H1 (cell line): ENCODE data around the gene NCOA5. TPM values are rescaled to one million over a fixed set of nuclear protein-coding genes. Genes with fewer than 3 reads are reported as not detected.
A peak's percentile ranks its signal among the peaks of the same experiment; 100 is the strongest.

Experiments used
- CTCF ChIP-seq, 3 experiments: IDR thresholded peaks; 1 replicate in 2 of 3; 2 replicates in 1 of 3; pipeline versions ENCODE4 v1.5.1 to v1.6.1; 2011; ENCODE audit warnings: low read length in 3 of 3, mild to moderate bottlenecking in 3 of 3, inconsistent platforms in 2 of 3, low read depth in 1 of 3, moderate library complexity in 1 of 3; ENCODE audit not compliant: insufficient read depth in 1 of 3; ENCODE audit errors: control extremely low read depth in 1 of 3
- JUND ChIP-seq: IDR thresholded peaks from 2 replicates; pipeline ENCODE4 v1.6.1; 2011; ENCODE audit warnings: mild to moderate bottlenecking, improper control_type of control experiment, low read length
- NANOG ChIP-seq: IDR thresholded peaks from 2 replicates; pipeline ENCODE4 v1.6.1; 2011; ENCODE audit warnings: low read length, low read depth, mild to moderate bottlenecking, inconsistent platforms; ENCODE audit not compliant: insufficient read depth, poor library complexity, severe bottlenecking
- NRF1 ChIP-seq: IDR thresholded peaks from 2 replicates; pipeline ENCODE4 v1.6.1; 2011; ENCODE audit warnings: mild to moderate bottlenecking, low read depth, low read length, improper control_type of control experiment
- PHF8 ChIP-seq: fragments of 200-600 bp; sonication (generic); conservative IDR thresholded peaks from 2 replicates; pipeline ENCODE4 v1.7.1; 2012; ENCODE audit warnings: low read depth, mild to moderate bottlenecking, inconsistent platforms, low read length, moderate library complexity
- POLR2A ChIP-seq, 2 experiments: IDR thresholded peaks; 1 replicate in 1 of 2; 2 replicates in 1 of 2; pipeline ENCODE4 v1.6.1; 2011; ENCODE audit warnings: low read depth in 2 of 2, low read length in 2 of 2, mild to moderate bottlenecking in 2 of 2; ENCODE audit errors: control extremely low read depth in 1 of 2
- RAD21 ChIP-seq, 2 experiments: IDR thresholded peaks in 1 of 2; conservative IDR thresholded peaks in 1 of 2; 2 replicates each; pipeline ENCODE4 v1.6.1; 2011; ENCODE audit warnings: low read depth in 2 of 2, low read length in 2 of 2, improper control_type of control experiment in 1 of 2, inconsistent platforms in 1 of 2, mild to moderate bottlenecking in 1 of 2, moderate library complexity in 1 of 2
- RFX5 ChIP-seq: IDR thresholded peaks from 2 replicates; pipeline ENCODE4 v1.6.1; 2011; ENCODE audit warnings: low read depth, low read length, improper control_type of control experiment, borderline replicate concordance
- TCF12 ChIP-seq: IDR thresholded peaks from 2 replicates; pipeline ENCODE4 v1.6.1; 2011; ENCODE audit warnings: low read depth, mild to moderate bottlenecking, low read length
- TEAD4 ChIP-seq: IDR thresholded peaks from 2 replicates; pipeline ENCODE4 v1.6.1; 2012; ENCODE audit warnings: low read depth, low read length, inconsistent platforms, mixed read lengths
- polyA plus RNA-seq, 7 experiments: library from polyadenylated mRNA; depleted of rRNA in 3 of 7; stranded (reverse) in 5 of 7; unstranded in 2 of 7; fragments of >200 nt in 5 of 7; fragments of 200-250 nt in 2 of 7; gene quantifications; 1 replicate in 5 of 7; 2 replicates in 1 of 7; 4 replicates in 1 of 7; pipeline versions ENCODE4 v1.2.1 to v1.2.3, GENCODE V29; 2011 to 2013; ENCODE audit warnings: missing spikeins in 2 of 7, mixed read lengths in 2 of 7
- total RNA-seq: library from RNA; stranded (reverse); fragmentation: NEBNext Ultra II Directional; extraction: Animal tissue kit (Norgen Biotek cat#: 25700); gene quantifications from 2 replicates; pipeline ENCODE4 v1.2.1, GENCODE V29; 2021

NCOA5 gene
- total and polyA plus RNA-seq, 2 of the 8 experiments (the other 6 are each of a cell fraction or from before 2014, with no cell fraction given), result 20.4 to 29.0 TPM

- TF ChIP-seq POLR2A (IDR thresholded peaks at IDR 0.05; ENCODE audit: control extremely low read depth in 1 of 2, low read depth in 2 of 2, low read length in 2 of 2), result 0 out of 3 replicates have a peak, but pooled peaks of 1 of the 2 experiments have one; percentile 25
- peak; percentile 19 to 57; a peak in 3 of 4 replicates for TF ChIP-seq RAD21 (IDR thresholded peaks at IDR 0.05 in 1 of 2, conservative IDR thresholded peaks at IDR 0.05 in 1 of 2; ENCODE audit: low read depth in 2 of 2, low read length in 2 of 2)
- 0 out of 2 replicates have a peak, but pooled peaks have one; percentile 28 for TF ChIP-seq TCF12
- TF ChIP-seq NRF1, result no peak
- TF ChIP-seq RFX5, result no peak
- peak; percentile 64 for TF ChIP-seq PHF8
- no peak for TF ChIP-seq JUND
- TF ChIP-seq NANOG, result no peak
- TF ChIP-seq CTCF (IDR thresholded peaks at IDR 0.05; ENCODE audit: control extremely low read depth in 1 of 3, insufficient read depth in 1 of 3, low read depth in 1 of 3, low read length in 3 of 3), result peak; percentile 46 to 57 (median 47)
- TF ChIP-seq TEAD4, result no peak
Observed at GRCh38 chr20:46021361-46022359, 68.1 kb downstream of the NCOA5 start (continued).
